ENCODE results near the gene UGT1A3.

DNA sequence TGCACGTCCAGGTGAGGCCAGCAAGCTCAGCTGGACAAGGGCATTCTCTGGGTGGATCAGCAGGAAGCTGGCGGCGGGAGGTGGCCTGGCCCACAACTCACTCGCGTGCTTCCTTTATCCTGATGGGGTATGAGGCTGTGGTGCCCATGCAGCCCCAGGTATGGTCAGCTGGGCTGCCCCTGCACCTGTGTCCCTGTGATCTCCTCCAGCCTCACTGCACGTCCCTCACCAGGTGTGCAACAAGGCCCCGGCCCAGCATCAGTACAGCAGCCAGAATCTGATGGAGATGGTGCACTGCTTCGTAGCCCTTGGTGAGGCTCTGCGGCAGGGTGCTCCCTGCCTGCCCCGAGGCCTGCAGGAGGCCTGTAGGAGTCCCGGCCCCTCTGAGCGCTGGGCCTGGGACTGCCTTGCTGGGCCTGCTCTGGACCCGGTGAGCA lies 66.9 kb downstream of the UGT1A3 start:
- TF ChIP-seq CTCF (IDR thresholded peaks at IDR 0.05; ENCODE audit: insufficient read depth, low read length, poor library complexity, severe bottlenecking) (no peak), EZH2phosphoT487 (conservative IDR thresholded peaks at IDR 0.05; ENCODE audit: low read length) (no peak)
